Endodermal cell (in vitro differentiated cells): ENCODE data around the gene MAP6D1. TPM values are rescaled to one million over a fixed set of nuclear protein-coding genes. Genes with fewer than 3 reads are reported as not detected.

ENCODE experiments used
- DNase-seq: peaks from one replicate; pipeline ENCODE4 v3.0.0-alpha.2; 2017
- H3K27ac ChIP-seq: 2 replicates; pipeline ENCODE4 v1.5.1; 2013; ENCODE audit warnings: mild to moderate bottlenecking, low read depth, low read length, moderate library complexity
- H3K27me3 ChIP-seq: 2 replicates; pipeline ENCODE4 v1.6.1; 2013; ENCODE audit warnings: mild to moderate bottlenecking, low read length, moderate library complexity; ENCODE audit not compliant: insufficient read depth, control insufficient read depth, poor library complexity, severe bottlenecking
- H3K36me3 ChIP-seq: 2 replicates; pipeline ENCODE4 v1.7.0; 2013; ENCODE audit warnings: mild to moderate bottlenecking, low read length, moderate library complexity; ENCODE audit not compliant: control insufficient read depth, insufficient read depth
- H3K4me1 ChIP-seq: one replicate; pipeline ENCODE4 v1.7.0; 2013; ENCODE audit warnings: low read length; ENCODE audit not compliant: control insufficient read depth, insufficient read depth
- H3K4me3 ChIP-seq: 2 replicates; pipeline ENCODE4 v1.5.1; 2013; ENCODE audit warnings: mild to moderate bottlenecking, low read length, moderate library complexity
- H3K9ac ChIP-seq: 2 replicates; pipeline ENCODE4 v1.6.1; 2013; ENCODE audit warnings: mild to moderate bottlenecking, low read length, moderate library complexity; ENCODE audit not compliant: poor library complexity, severe bottlenecking; ENCODE audit errors: extremely low read depth
- H3K9me3 ChIP-seq: 2 replicates; pipeline ENCODE4 v1.6.1; 2013; ENCODE audit warnings: mild to moderate bottlenecking, low read length, moderate library complexity; ENCODE audit not compliant: control insufficient read depth
- H3K27ac Mint-ChIP-seq: 2 replicates; pipeline ENCODE4 v1.8.0; 2020; ENCODE audit warnings: mixed read lengths
- H3K27me3 Mint-ChIP-seq: 2 replicates; pipeline ENCODE4 v1.8.0; 2021; ENCODE audit warnings: mild to moderate bottlenecking, mixed read lengths; ENCODE audit not compliant: insufficient read depth
- H3K36me3 Mint-ChIP-seq: 2 replicates; pipeline ENCODE4 v1.8.0; 2020; ENCODE audit warnings: low read depth, mixed read lengths
- H3K4me1 Mint-ChIP-seq: 2 replicates; pipeline ENCODE4 v1.8.0; 2020; ENCODE audit warnings: mixed read lengths
- H3K4me3 Mint-ChIP-seq: 2 replicates; pipeline ENCODE4 v1.8.0; 2020; ENCODE audit warnings: mild to moderate bottlenecking, moderate library complexity, mixed read lengths
- H3K9me3 Mint-ChIP-seq: 2 replicates; pipeline ENCODE4 v1.8.0; 2020; ENCODE audit warnings: mild to moderate bottlenecking, mixed read lengths
- WGBS, 2 experiments: methylation state at CpG; one replicate each; pipeline versions ENCODE4 v1.1.5 to v1.1.7; 2013; ENCODE audit warnings: missing lambda C conversion rate in 2 of 2, mixed read lengths in 1 of 2; ENCODE audit not compliant: insufficient coverage in 1 of 2, insufficient read length in 1 of 2; 5-methylcytosine and 5-hydroxymethylcytosine counted together
- total RNA-seq, 2 donors: library from RNA; stranded (reverse); fragmentation: NEBNext Ultra II Directional in 1 of 2; extraction: Animal tissue kit (Norgen Biotek cat#: 25700) in 1 of 2; gene quantifications; 2 replicates in 1 of 2; 3 replicates in 1 of 2; pipeline ENCODE4 v1.2.1, GENCODE V29; 2021
- TF ChIP-seq, protein P1 (sequence below): fragments of 200-600 bp; sonication (generic); conservative IDR thresholded peaks from 2 replicates; pipeline ENCODE4 v1.5.0; 2021; ENCODE audit warnings: antibody characterized with exemption, mild to moderate bottlenecking

MAP6D1 gene
- total RNA-seq, 2 donors from 2014 or later: 4.0 to 4.8 TPM

DNA sequence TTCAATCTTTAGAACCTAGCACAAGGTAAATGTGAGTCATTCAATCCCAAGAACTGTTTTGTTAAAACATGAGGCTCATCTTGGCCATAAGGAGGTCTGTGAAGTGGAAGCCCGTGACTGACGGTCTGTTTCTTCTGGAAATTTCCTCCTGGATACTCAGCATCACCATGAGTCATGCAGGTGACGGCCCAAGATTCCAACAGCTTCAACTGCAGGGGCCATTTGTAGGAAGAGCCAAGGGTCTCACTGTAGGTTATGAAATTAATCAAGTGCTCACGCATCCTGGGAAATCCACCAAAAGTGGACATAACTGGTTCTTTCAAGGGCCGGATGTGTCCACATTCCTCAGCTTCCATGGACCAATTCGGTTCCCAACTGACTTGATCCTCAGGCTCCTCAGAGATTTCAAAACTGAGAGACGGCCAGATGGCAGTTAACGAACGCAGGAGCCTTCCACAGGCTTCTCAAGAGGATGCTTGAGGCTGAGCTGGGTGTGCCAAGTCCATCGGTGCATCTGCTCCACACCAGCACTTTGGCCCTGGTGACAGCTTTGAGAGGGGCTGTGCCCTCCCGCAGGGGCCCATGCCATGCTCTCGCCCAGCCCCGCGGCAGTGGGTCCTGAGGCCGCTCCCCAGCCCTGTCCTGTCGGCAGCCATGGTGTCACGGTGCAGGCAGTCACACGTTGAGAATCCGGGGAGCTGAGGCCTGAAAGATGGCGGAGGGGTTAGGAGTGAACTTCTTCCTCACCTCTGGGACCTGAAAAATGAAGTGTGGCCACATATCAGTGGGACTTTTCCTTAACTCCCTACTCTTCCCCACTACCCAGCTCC lies 8.5 kb downstream of the MAP6D1 start:
- Histone ChIP-seq H3K27me3 (no peaks in the 10 kb centered on the region), H3K27ac (no peak overlapping the region), H3K9me3 (no peaks in the 10 kb centered on the region), H3K36me3 (peaks cover 34% of the 10 kb centered on the region), H3K4me1 (no peaks in the 10 kb centered on the region), H3K4me3 (no peak overlapping the region), H3K9ac (no peak overlapping the region)
- Mint-ChIP-seq H3K9me3 (no peaks in the 10 kb centered on the region), H3K27ac (no peak overlapping the region), H3K4me1 (no peaks in the 10 kb centered on the region), H3K27me3 (no peaks in the 10 kb centered on the region), H3K4me3 (no peak overlapping the region), H3K36me3 (peaks cover 40% of the 10 kb centered on the region)
- WGBS, 2 experiments: 95 to 96% methylated on average over 15 to 20 of the region's 20 CpGs
- DNase-seq: no peak
- TF ChIP-seq, protein P1, sequence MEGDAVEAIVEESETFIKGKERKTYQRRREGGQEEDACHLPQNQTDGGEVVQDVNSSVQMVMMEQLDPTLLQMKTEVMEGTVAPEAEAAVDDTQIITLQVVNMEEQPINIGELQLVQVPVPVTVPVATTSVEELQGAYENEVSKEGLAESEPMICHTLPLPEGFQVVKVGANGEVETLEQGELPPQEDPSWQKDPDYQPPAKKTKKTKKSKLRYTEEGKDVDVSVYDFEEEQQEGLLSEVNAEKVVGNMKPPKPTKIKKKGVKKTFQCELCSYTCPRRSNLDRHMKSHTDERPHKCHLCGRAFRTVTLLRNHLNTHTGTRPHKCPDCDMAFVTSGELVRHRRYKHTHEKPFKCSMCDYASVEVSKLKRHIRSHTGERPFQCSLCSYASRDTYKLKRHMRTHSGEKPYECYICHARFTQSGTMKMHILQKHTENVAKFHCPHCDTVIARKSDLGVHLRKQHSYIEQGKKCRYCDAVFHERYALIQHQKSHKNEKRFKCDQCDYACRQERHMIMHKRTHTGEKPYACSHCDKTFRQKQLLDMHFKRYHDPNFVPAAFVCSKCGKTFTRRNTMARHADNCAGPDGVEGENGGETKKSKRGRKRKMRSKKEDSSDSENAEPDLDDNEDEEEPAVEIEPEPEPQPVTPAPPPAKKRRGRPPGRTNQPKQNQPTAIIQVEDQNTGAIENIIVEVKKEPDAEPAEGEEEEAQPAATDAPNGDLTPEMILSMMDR: no peak

DNA sequence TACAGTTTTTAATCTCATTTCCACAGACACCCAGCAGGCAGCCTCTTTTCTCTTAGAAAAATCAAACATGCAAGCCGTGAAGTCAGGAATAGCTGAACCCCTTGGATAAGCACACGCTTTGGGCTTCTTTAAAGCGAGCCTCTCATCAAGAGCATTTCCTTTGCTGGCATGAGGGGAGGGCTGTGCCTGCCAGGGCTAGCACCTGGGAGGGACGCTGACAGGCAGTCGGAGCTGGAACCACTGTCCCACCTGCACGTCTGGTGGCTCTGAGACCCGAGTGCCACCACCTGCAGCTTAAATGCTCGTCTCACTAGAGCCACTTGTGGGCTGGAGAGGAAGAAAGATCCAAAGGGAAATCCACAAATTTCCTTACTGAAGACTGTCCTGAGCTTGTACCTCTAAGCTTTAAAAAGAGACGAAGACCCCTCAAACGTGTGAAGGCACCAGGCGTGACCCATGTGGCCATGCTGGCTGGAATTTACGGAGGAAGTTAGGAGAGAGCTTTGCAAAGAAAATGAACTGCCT lies 9.4 kb downstream of the MAP6D1 start:
- Mint-ChIP-seq H3K27ac (no peak overlapping the region), H3K9me3 (no peaks in the 10 kb centered on the region), H3K4me3 (no peak overlapping the region), H3K27me3 (no peaks in the 10 kb centered on the region), H3K4me1 (no peaks in the 10 kb centered on the region), H3K36me3 (peaks cover 45% of the 10 kb centered on the region)
- no peak for DNase-seq
- no peak overlapping the region for H3K9ac ChIP-seq
- H3K9me3 ChIP-seq: no peaks in the 10 kb centered on the region
- no peaks in the 10 kb centered on the region for H3K4me1 ChIP-seq
- TF ChIP-seq, protein P1: no peak
- peaks cover 43% of the 10 kb centered on the region for H3K36me3 ChIP-seq
- peak overlapping the region; percentile 44 for H3K27ac ChIP-seq
- no peaks in the 10 kb centered on the region for H3K27me3 ChIP-seq
- H3K4me3 ChIP-seq: no peak overlapping the region
- 93 to 96% methylated on average over 11 to 12 of the region's 12 CpGs for WGBS, 2 experiments

DNA sequence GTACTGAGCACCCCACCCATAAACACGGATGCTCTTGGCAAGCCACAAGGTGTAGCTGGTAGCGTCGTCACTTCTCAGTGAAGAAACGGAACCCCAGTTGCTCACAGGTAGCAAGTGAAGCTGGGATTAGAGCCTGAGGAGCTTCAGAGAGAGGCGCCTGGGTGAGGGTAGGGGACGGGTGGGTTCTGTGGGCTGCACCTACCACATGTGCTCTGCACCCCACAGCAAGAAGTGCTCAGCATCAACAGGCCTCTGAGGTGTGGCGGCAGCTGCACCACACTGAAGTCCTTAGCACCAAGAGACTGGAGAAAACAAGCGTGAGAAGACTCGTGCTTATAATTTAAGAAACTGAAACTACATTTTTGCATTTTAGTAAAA lies 9.8 kb downstream of the MAP6D1 start:
- no peaks in the 10 kb centered on the region for H3K27me3 Mint-ChIP-seq
- peak overlapping the region; percentile 44 for H3K27ac Mint-ChIP-seq
- H3K4me3 Mint-ChIP-seq: no peak overlapping the region
- WGBS, 2 experiments: 88 to 98% methylated on average over 8 to 9 of the region's 9 CpGs
- peak overlapping the region; percentile 44 for H3K27ac ChIP-seq
- H3K9ac ChIP-seq: no peak overlapping the region
- H3K27me3 ChIP-seq: no peaks in the 10 kb centered on the region
- H3K4me1 Mint-ChIP-seq: no peaks in the 10 kb centered on the region
- H3K36me3 Mint-ChIP-seq: peaks cover 50% of the 10 kb centered on the region
- H3K36me3 ChIP-seq: peaks cover 47% of the 10 kb centered on the region
- H3K4me3 ChIP-seq: no peak overlapping the region
- no peaks in the 10 kb centered on the region for H3K4me1 ChIP-seq
- TF ChIP-seq, protein P1: no peak
- no peaks in the 10 kb centered on the region for H3K9me3 Mint-ChIP-seq
- no peak for DNase-seq
- no peaks in the 10 kb centered on the region for H3K9me3 ChIP-seq
